Panc1 (cell line): Measurements from ENCODE around the gene CGB2.

Experiments used
- POLR2AphosphoS5 ChIP-seq: IDR thresholded peaks from 2 replicates; pipeline ENCODE4 v1.6.1; 2012; ENCODE audit warnings: mild to moderate bottlenecking, low read depth, low read length, moderate library complexity
- TF ChIP-seq, protein P1 (sequence below): fragments of 450-650 bp; IDR thresholded peaks from 2 replicates; pipeline ENCODE4 v1.5.1; 2017; ENCODE audit warnings: mild to moderate bottlenecking
- TF ChIP-seq, protein P2 (sequence below), 2 experiments: IDR thresholded peaks; 2 replicates each; pipeline ENCODE4 v1.6.1; 2011 to 2012; ENCODE audit warnings: low read depth in 2 of 2, control low read depth in 1 of 2, low read length in 1 of 2, mild to moderate bottlenecking in 1 of 2, moderate library complexity in 1 of 2; ENCODE audit not compliant: insufficient read depth in 1 of 2

DNA sequence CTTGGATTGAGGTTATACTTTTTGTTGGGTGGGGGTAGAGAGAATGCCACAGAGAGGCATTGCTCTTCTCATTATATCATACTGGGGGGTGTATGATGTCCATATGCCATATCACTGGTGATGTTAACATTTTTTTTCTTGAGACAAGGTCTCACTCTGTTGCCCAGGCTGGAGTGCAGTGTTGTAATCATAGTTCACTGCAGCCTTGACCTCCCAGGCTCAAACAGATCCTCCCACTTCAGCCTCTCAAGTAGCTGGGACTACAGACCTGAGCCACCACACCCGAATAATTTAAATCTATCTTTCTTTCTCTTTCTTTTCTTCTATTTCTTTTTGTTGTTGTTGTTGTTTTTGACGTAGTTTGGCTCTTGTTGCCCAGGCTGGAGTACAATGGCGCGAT lies 48.7 kb downstream of the CGB2 start:
- TF ChIP-seq POLR2AphosphoS5: no peak
- TF ChIP-seq, protein P1, sequence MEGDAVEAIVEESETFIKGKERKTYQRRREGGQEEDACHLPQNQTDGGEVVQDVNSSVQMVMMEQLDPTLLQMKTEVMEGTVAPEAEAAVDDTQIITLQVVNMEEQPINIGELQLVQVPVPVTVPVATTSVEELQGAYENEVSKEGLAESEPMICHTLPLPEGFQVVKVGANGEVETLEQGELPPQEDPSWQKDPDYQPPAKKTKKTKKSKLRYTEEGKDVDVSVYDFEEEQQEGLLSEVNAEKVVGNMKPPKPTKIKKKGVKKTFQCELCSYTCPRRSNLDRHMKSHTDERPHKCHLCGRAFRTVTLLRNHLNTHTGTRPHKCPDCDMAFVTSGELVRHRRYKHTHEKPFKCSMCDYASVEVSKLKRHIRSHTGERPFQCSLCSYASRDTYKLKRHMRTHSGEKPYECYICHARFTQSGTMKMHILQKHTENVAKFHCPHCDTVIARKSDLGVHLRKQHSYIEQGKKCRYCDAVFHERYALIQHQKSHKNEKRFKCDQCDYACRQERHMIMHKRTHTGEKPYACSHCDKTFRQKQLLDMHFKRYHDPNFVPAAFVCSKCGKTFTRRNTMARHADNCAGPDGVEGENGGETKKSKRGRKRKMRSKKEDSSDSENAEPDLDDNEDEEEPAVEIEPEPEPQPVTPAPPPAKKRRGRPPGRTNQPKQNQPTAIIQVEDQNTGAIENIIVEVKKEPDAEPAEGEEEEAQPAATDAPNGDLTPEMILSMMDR: no peak
- TF ChIP-seq, protein P2, sequence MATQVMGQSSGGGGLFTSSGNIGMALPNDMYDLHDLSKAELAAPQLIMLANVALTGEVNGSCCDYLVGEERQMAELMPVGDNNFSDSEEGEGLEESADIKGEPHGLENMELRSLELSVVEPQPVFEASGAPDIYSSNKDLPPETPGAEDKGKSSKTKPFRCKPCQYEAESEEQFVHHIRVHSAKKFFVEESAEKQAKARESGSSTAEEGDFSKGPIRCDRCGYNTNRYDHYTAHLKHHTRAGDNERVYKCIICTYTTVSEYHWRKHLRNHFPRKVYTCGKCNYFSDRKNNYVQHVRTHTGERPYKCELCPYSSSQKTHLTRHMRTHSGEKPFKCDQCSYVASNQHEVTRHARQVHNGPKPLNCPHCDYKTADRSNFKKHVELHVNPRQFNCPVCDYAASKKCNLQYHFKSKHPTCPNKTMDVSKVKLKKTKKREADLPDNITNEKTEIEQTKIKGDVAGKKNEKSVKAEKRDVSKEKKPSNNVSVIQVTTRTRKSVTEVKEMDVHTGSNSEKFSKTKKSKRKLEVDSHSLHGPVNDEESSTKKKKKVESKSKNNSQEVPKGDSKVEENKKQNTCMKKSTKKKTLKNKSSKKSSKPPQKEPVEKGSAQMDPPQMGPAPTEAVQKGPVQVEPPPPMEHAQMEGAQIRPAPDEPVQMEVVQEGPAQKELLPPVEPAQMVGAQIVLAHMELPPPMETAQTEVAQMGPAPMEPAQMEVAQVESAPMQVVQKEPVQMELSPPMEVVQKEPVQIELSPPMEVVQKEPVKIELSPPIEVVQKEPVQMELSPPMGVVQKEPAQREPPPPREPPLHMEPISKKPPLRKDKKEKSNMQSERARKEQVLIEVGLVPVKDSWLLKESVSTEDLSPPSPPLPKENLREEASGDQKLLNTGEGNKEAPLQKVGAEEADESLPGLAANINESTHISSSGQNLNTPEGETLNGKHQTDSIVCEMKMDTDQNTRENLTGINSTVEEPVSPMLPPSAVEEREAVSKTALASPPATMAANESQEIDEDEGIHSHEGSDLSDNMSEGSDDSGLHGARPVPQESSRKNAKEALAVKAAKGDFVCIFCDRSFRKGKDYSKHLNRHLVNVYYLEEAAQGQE (IDR thresholded peaks at IDR 0.05; ENCODE audit: insufficient read depth in 1 of 2, low read depth in 2 of 2, low read length in 1 of 2): no peak
